Measurements from ENCODE around the gene ADH7.
"Not testable (repeated sequence)": the region's sequence is repeated elsewhere in the genome, so short reads cannot be mapped to it uniquely, and the experiment has no call there.

The ADH7 gene

GRCh38 chr4:99395595-99396364 lies 39.4 kb downstream of the ADH7 start:
- DNase-seq (ENCODE audit: insufficient read length): no peak
- no peak for FAIRE-seq
- TF ChIP-seq POLR2A (IDR thresholded peaks at IDR 0.05; ENCODE audit: low read depth, low read length) (no peak), POLR2AphosphoS5 (IDR thresholded peaks at IDR 0.05; ENCODE audit: low read depth, low read length) (no peak), TAF1 (IDR thresholded peaks at IDR 0.05; ENCODE audit: borderline replicate concordance, low read depth, low read length) (no peak)

GRCh38 chr4:99394896-99395295 lies 40.2 kb downstream of the ADH7 start:
- no peak for DNase-seq (ENCODE audit: insufficient read length)
- TF ChIP-seq TAF1 (IDR thresholded peaks at IDR 0.05; ENCODE audit: borderline replicate concordance, low read depth, low read length) (no peak), POLR2AphosphoS5 (IDR thresholded peaks at IDR 0.05; ENCODE audit: low read depth, low read length) (no peak)
- FAIRE-seq: no peak

- DNase-seq (ENCODE audit: insufficient read length): no peak
- no peak for FAIRE-seq
- TF ChIP-seq POLR2A (IDR thresholded peaks at IDR 0.05; ENCODE audit: low read depth, low read length) (no peak), POLR2AphosphoS5 (IDR thresholded peaks at IDR 0.05; ENCODE audit: low read depth, low read length) (no peak), TAF1 (IDR thresholded peaks at IDR 0.05; ENCODE audit: borderline replicate concordance, low read depth, low read length) (no peak)
These were observed 45.1 kb downstream of the ADH7 start for GRCh38 chr4:99390055-99390454.

GRCh38 chr4:99389606-99390005 lies 45.5 kb downstream of the ADH7 start:
- DNase-seq (ENCODE audit: insufficient read length) (no peak), FAIRE-seq (no peak)
- TF ChIP-seq POLR2AphosphoS5 (IDR thresholded peaks at IDR 0.05; ENCODE audit: low read depth, low read length): no peak
- no peak for TF ChIP-seq POLR2A (IDR thresholded peaks at IDR 0.05; ENCODE audit: low read depth, low read length)
- no peak for TF ChIP-seq TAF1 (IDR thresholded peaks at IDR 0.05; ENCODE audit: borderline replicate concordance, low read depth, low read length)

- no peak for FAIRE-seq
- TF ChIP-seq POLR2AphosphoS5 (IDR thresholded peaks at IDR 0.05; ENCODE audit: low read depth, low read length): no peak
- no peak for TF ChIP-seq POLR2A (IDR thresholded peaks at IDR 0.05; ENCODE audit: low read depth, low read length)
- DNase-seq (ENCODE audit: insufficient read length): no peak
These were observed 51.2 kb downstream of the ADH7 start for GRCh38 chr4:99383833-99384392.

- FAIRE-seq: no peak
- no peak for DNase-seq (ENCODE audit: insufficient read length)
- TF ChIP-seq POLR2A (IDR thresholded peaks at IDR 0.05; ENCODE audit: low read depth, low read length) (no peak), POLR2AphosphoS5 (IDR thresholded peaks at IDR 0.05; ENCODE audit: low read depth, low read length) (no peak), TAF1 (IDR thresholded peaks at IDR 0.05; ENCODE audit: borderline replicate concordance, low read depth, low read length) (no peak)
These were observed 51.7 kb downstream of the ADH7 start for GRCh38 chr4:99383399-99383798.

GRCh38 chr4:99382745-99383360 lies 52.3 kb downstream of the ADH7 start:
- TF ChIP-seq TAF1 (IDR thresholded peaks at IDR 0.05; ENCODE audit: borderline replicate concordance, low read depth, low read length) (no peak), POLR2A (IDR thresholded peaks at IDR 0.05; ENCODE audit: low read depth, low read length) (no peak), POLR2AphosphoS5 (IDR thresholded peaks at IDR 0.05; ENCODE audit: low read depth, low read length) (no peak)
- FAIRE-seq (no peak), DNase-seq (ENCODE audit: insufficient read length) (no peak)

GRCh38 chr4:99381588-99382175 lies 53.5 kb downstream of the ADH7 start:
- TF ChIP-seq POLR2AphosphoS5 (IDR thresholded peaks at IDR 0.05; ENCODE audit: low read depth, low read length) (no peak), POLR2A (IDR thresholded peaks at IDR 0.05; ENCODE audit: low read depth, low read length) (no peak), TAF1 (IDR thresholded peaks at IDR 0.05; ENCODE audit: borderline replicate concordance, low read depth, low read length) (no peak)
- DNase-seq (ENCODE audit: insufficient read length): no peak
- no peak for FAIRE-seq

- TF ChIP-seq TAF1 (IDR thresholded peaks at IDR 0.05; ENCODE audit: borderline replicate concordance, low read depth, low read length) (no peak), POLR2AphosphoS5 (IDR thresholded peaks at IDR 0.05; ENCODE audit: low read depth, low read length) (no peak), POLR2A (IDR thresholded peaks at IDR 0.05; ENCODE audit: low read depth, low read length) (no peak)
- FAIRE-seq: no peak
- no peak for DNase-seq (ENCODE audit: insufficient read length)
These were observed 55.6 kb downstream of the ADH7 start for GRCh38 chr4:99379571-99379970.

GRCh38 chr4:99378876-99379275 lies 56.3 kb downstream of the ADH7 start:
- no peak for TF ChIP-seq TAF1 (IDR thresholded peaks at IDR 0.05; ENCODE audit: borderline replicate concordance, low read depth, low read length)
- no peak for TF ChIP-seq POLR2A (IDR thresholded peaks at IDR 0.05; ENCODE audit: low read depth, low read length)
- no peak for TF ChIP-seq POLR2AphosphoS5 (IDR thresholded peaks at IDR 0.05; ENCODE audit: low read depth, low read length)
- FAIRE-seq: no peak
- DNase-seq (ENCODE audit: insufficient read length): no peak

GRCh38 chr4:99377341-99377740 lies 57.8 kb downstream of the ADH7 start:
- not testable (repeated sequence) for DNase-seq (ENCODE audit: insufficient read length); FAIRE-seq

GRCh38 chr4:99372464-99372863 lies 62.7 kb downstream of the ADH7 start:
- DNase-seq (ENCODE audit: insufficient read length); FAIRE-seq: not testable (repeated sequence)

- FAIRE-seq; DNase-seq (ENCODE audit: insufficient read length): not testable (repeated sequence)
These were observed 67.3 kb downstream of the ADH7 start for GRCh38 chr4:99367817-99368216.

Data from GM12892 (cell line).